GM04503 (cell line): ENCODE data around the gene CTAGE1.
A peak's percentile ranks its signal among the peaks of the same experiment; 100 is the strongest.

ENCODE experiments used
- DNase-seq: peaks from one replicate; pipeline ENCODE4 v3.0.0-alpha.2; 2012; ENCODE audit warnings: low read depth

CTAGE1 gene

DNA sequence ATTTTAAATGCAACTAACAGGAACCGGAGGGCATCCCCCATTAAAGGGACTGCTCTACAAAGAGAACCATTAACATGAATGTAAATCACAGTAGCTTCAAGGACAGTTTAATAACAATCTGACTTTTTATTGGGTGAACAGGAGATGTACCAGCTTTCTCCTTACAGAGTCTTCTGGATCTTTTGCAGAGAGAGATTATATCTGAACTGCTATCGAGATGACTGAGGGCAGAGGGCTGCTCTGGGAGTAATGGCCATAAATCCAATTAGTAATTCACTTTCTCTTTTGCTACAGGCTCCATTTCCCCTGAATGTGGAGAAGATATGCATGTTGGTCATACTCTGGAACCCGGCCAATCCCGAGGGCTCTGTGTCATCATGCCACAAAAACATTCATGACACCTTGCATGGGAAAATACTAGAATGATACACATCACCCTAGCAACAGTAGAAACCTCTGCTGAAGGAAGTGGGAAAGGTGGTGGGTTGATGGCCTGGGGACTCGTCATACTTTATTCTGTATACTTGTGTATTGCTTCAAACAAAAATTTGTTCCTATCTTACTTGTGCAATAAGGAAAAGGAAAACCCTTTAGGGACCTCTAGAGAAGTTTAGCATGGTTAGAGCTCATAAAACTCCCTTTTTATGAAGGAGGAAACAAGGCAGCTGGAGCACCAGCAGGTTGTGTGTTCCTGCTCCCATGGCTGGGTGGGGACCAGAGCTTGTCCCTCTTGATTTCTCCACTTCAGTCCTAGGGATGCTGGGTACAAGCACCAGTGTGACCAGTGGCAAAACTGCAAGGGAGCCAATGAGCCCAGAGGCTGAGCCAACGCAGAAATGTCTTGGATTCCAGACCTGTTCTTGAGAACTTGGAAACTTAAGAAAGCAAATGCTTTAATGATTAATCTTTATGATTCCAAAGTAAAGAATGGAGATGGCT is 26.0 kb downstream of the CTAGE1 start:
- peak; percentile 50 for DNase-seq

DNA sequence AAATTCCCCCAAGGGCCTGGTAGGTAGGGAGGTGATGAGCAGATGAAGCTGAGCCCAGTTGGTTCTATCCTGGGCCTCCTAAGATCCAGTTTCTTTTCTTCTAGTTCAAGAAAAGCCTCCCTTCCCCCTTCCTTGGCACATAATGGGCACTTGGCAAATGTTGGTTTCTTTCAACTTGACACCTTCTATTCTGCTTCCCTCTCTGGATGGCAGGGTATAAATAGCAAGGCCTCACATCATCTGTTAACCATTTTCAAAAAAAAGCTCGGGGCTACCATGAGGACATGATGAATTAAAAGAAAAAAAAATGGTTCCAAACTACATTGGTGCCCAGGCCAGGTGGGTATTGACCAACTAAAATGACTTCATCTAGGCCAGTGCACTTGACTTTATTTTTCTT is 29.9 kb downstream of the CTAGE1 start:
- DNase-seq: no peak

DNA sequence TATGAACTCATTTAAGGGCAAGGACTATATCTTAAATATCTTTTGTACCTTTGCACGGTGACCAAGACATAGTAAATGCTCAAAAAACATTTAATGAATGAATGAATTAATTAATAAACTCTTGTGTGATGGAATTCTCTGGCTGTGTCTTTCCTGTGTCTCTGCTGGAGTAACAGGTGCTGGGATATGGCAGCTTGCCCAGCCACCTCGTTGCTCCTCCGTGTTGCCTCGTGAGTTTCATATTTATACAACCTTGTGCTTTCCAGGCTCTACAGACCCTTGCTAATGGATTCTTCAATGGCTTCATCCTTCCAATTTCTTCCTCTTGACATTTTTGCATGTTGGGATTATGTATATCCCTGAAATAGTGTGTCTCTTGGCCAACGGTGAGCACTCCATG is 30.4 kb downstream of the CTAGE1 start:
- no peak for DNase-seq

DNA sequence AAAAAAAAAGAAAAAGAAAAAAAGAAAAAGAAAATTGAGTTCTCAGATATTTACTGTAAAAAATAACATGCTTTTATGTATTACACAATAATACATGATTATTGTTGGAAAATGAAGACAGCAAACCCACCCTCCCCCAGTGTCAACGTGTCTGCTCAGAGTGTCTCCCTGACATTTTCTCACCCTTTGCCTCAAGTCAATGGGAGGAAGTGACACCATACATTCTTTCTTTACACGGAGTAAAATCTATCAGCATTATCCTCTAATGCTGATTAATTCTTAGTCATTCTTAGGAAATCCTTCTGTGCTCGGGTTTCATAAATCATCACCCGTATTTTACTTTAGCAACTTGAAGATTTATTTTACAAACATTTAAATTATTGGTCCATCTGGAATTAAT is 32.0 kb downstream of the CTAGE1 start:
- DNase-seq: peak; percentile 62

DNA sequence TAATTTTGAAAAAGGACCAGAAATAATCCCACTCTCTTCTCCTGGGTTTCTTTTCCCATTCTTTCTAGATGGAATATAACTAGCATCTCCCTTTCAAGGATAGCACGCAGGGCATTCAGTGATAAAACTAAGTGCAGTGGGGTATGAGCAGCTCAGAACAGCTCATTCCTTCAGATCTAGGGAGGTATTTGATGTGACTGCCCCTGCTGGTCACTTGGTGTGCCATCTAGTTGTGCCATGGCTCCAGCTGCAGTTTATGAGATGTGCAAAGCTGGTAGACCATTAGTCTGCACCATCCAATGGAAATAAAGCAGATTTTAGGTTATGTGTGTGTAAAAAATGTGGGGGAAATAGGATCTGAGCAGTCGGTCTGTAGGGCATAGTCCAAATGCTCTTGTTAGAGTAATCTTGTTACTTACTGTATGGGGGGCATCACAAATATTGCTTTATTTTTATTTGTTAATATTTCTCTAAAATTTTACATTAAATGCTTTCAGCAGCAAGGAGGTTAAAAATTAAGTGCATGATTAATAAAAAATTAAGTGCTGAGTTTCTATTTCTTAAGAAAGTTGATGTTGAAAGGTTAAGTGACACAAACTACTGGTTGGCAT is 38.9 kb downstream of the CTAGE1 start:
- no peak for DNase-seq

DNA sequence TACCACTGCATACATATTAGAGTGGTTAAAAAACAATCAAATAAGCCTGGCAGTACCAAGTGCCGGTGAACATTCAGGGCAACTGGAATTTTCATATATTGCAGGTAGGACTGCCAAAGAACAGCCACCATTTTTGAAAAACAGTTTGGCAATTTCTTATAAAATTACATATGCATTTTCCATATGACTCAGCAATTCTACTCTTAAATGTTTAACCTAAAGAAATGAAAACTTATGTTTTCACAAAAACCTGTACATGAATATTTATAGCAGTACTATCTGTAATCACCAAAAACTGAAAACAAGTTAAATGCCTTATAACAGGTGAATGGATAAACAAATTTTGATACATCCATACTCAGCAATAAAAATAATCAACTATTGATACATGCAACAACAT is 39.9 kb downstream of the CTAGE1 start:
- no peak for DNase-seq

DNA sequence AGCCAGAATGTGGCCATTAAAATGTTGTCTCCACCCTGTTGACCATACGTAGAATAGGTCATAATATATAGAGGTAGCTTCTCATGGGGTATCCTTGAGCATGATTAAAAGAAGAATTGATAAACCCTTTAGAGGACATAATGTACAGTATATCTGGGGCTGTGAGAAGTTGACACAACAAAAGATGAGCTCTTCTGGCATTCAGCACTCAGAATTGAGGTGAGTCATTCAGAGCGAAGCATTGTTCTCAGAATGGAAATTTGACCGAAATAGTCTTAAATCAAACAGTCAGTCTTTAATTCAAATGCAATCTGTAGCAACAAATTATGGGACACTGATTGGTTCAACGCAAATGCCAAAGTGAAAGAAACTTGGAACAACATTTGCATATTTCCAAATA is 47.3 kb downstream of the CTAGE1 start:
- no peak for DNase-seq

DNA sequence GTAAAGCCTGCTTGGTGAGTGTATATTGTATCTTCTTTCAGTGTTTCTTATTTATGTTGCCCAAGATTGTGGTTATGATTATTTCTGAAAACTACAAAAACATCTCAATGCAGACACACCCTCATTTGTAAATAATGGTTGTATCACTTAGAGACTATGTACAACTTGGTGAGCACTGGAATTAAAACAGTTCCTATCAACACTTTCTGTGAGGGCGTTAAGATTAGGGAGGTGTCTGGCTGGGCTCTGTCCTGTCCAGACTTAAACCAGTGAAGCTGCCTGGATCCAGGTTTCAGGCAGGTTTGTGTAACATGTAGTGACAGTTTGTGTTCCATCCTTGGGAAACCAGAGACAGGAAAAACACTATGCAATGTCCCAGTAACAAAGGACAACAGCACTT is 49.7 kb downstream of the CTAGE1 start:
- DNase-seq: no peak

DNA sequence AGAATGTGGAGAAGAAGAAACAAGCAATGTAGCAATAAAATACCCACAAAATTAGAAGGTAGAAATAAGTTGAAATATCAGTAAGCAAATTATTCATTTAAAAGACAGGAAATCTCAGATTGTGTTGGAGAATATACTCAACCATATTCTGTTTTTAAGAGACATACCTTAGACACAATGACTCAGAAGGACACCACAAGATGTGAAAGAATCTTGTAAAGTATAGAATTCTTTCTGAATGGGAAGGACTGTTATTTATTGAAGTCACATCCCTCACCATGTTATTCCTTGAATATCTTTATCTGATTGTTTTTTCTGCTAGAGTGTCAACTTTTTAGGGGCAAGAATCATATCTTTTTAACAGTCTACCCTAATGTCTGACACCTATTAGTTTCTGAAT is 50.4 kb downstream of the CTAGE1 start:
- no peak for DNase-seq

DNA sequence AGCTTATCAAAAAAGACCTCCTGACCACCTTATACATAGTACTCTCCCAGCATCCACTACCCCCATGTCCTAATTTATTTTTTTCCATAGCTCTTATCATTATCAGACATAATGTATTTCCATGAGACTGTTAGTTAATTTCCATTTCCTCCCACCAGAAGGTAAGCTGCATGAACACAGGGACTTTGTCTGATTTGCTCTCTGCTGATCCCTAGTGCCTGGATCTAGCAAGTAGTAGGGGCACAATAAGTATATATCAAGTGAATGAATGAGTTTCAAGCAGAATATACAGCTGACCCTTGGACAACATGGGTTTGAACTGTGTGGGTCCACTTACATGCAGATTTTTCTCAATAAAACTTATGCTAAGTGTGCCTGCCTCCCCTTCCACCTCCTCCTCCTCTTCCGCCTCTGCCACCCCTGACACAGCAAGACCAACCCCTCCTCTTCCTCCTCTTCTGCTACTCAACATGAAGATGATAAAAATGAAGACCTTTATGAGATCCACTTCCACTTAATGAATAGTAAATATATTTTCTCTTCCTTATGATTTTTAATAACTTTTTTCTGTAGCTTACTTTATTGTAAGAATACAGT is 53.8 kb downstream of the CTAGE1 start:
- no peak for DNase-seq
